Body of pancreas (tissue), 4 donors: Measurements from ENCODE around the gene KCTD10. TPM values are rescaled to one million over a fixed set of nuclear protein-coding genes. Genes with fewer than 3 reads are reported as not detected.
"Not testable (repeated sequence)": the region's sequence is repeated elsewhere in the genome, so short reads cannot be mapped to it uniquely, and the experiment has no call there.

Source experiments
- ATAC-seq: fragments of 150-250 bp; one replicate; pipeline ENCODE4 v1.9.1; 2016
- DNase-seq, 4 donors: peaks; one replicate each; pipeline ENCODE4 v3.0.0-alpha.2; 2019
- H3K27ac ChIP-seq, 4 donors: fragments of 200-600 bp; sonication (generic); 1 replicate in 3 of 4; 2 replicates in 1 of 4; pipeline versions ENCODE4 v1.5.1 to v1.6.1; 2016 to 2019; ENCODE audit warnings: mild to moderate bottlenecking in 1 of 4, mixed read lengths in 1 of 4, moderate library complexity in 1 of 4
- H3K27me3 ChIP-seq, 2 donors: fragments of 200-600 bp; sonication (generic); one replicate each; pipeline ENCODE4 v1.6.0; 2016; ENCODE audit warnings: mild to moderate bottlenecking in 1 of 2
- H3K36me3 ChIP-seq, 2 donors: fragments of 200-600 bp; sonication (generic); replicated peaks in 1 of 2; 2 replicates each; pipeline ENCODE4 v1.5.1; 2016; ENCODE audit warnings: low read depth in 2 of 2; ENCODE audit not compliant: insufficient read depth in 1 of 2
- H3K4me1 ChIP-seq: fragments of 200-600 bp; sonication (generic); one replicate; pipeline ENCODE4 v1.6.0; 2016
- H3K4me3 ChIP-seq, 2 donors: fragments of 200-600 bp; sonication (generic); 1 replicate in 1 of 2; 2 replicates in 1 of 2; pipeline ENCODE4 v1.5.1; 2016 to 2019
- H3K9me3 ChIP-seq, 3 donors: fragments of 200-600 bp; sonication (generic); 1 replicate in 2 of 3; 2 replicates in 1 of 3; pipeline ENCODE4 v1.5.1; 2016
- CTCF ChIP-seq, 7 experiments: fragments of 450-650 bp in 4 of 7; fragments of 200-600 bp in 3 of 7; sonication (generic) in 3 of 7; IDR thresholded peaks; one replicate each; pipeline ENCODE4 v1.5.1; 2016 to 2019; ENCODE audit warnings: antibody characterized with exemption in 7 of 7
- POLR2A ChIP-seq, 3 donors: fragments of 450-650 bp; IDR thresholded peaks; one replicate each; pipeline ENCODE4 v1.6.1; 2016; ENCODE audit warnings: antibody characterized with exemption in 3 of 3, mild to moderate bottlenecking in 2 of 3
- WGBS, 2 donors: methylation state at CpG; one replicate each; pipeline ENCODE4 v1.1.5; 2017; 5-methylcytosine and 5-hydroxymethylcytosine counted together
- intact Hi-C: fragments of 100-400 bp; cut with DNase I; formaldehyde crosslinking; loops from one replicate; pipeline ENCODE4 v1.15.1; 2023
- total RNA-seq, 2 donors: library from RNA; depleted of rRNA; stranded (reverse); fragments of >200 nt; gene quantifications; one replicate each; pipeline ENCODE4 v1.1.0, GENCODE V29; 2016

KCTD10 gene
- total RNA-seq, 2 donors from 2014 or later = 18.2 to 28.3 TPM

- WGBS, 2 donors = 1 to 3% methylated on average over 7 to 9 of the region's 9 CpGs
- TF ChIP-seq CTCF (IDR thresholded peaks at IDR 0.05) (no peak), POLR2A (IDR thresholded peaks at IDR 0.05) (no peak)
- intact Hi-C loops = no loop called here
- Histone ChIP-seq H3K27me3 (no peaks in the 10 kb centered on the region), H3K27ac (peak overlapping the region; percentile 84 to 96 (median 92)), H3K9me3 (no peaks in the 10 kb centered on the region), H3K4me1 (peaks cover 30% of the 10 kb centered on the region), H3K36me3 (no peaks in the 10 kb centered on the region), H3K4me3 (peak overlapping the region; percentile 28 to 88)
- no peak for ATAC-seq
- DNase-seq = no peak
Measured at GRCh38 chr12:109477963-109478315, 839 bp upstream of the KCTD10 start.

- H3K27me3 ChIP-seq = no peaks in the 10 kb centered on the region
- WGBS, 2 donors = 1% methylated on average over 11 of the region's 11 CpGs
- H3K9me3 ChIP-seq = no peaks in the 10 kb centered on the region
- peak overlapping the region; percentile 28 to 88 for H3K4me3 ChIP-seq
- H3K27ac ChIP-seq = peak overlapping the region; percentile 84 to 96 (median 92)
- peaks cover 30% of the 10 kb centered on the region for H3K4me1 ChIP-seq
- H3K36me3 ChIP-seq = no peaks in the 10 kb centered on the region
- no peak for DNase-seq
- intact Hi-C loops = no loop called here
- no peak for ATAC-seq
- TF ChIP-seq CTCF (IDR thresholded peaks at IDR 0.05) (no peak), POLR2A (IDR thresholded peaks at IDR 0.05) (no peak)
Measured at GRCh38 chr12:109476807-109477184, 304 bp downstream of the KCTD10 start.

- peak overlapping the region in 1 of 2 donors; percentile 88 for H3K4me3 ChIP-seq
- TF ChIP-seq CTCF (IDR thresholded peaks at IDR 0.05) (no peak), POLR2A (IDR thresholded peaks at IDR 0.05) (no peak)
- 17% methylated on average over 18 to 19 of the region's 19 CpGs for WGBS, 2 donors
- H3K27ac ChIP-seq = peak overlapping the region; percentile 84 to 96 (median 92)
- no peaks in the 10 kb centered on the region for H3K36me3 ChIP-seq
- no peak for ATAC-seq
- H3K27me3 ChIP-seq = no peaks in the 10 kb centered on the region
- DNase-seq = no peak
- peaks cover 30% of the 10 kb centered on the region for H3K4me1 ChIP-seq
- H3K9me3 ChIP-seq = no peaks in the 10 kb centered on the region
- intact Hi-C loops = no loop called here
Measured at GRCh38 chr12:109475993-109476806, 900 bp downstream of the KCTD10 start.

- H3K36me3 ChIP-seq = no peaks in the 10 kb centered on the region
- DNase-seq (no peak), ATAC-seq (no peak)
- no peak overlapping the region for H3K4me3 ChIP-seq
- H3K27ac ChIP-seq = no peak overlapping the region
- TF ChIP-seq POLR2A (IDR thresholded peaks at IDR 0.05) = no peak
- WGBS, 2 donors = 83 to 86% methylated on average over 7 of the region's 7 CpGs
- intact Hi-C loops = no loop called here
- no peaks in the 10 kb centered on the region for H3K9me3 ChIP-seq
- H3K4me1 ChIP-seq = peaks cover 30% of the 10 kb centered on the region
- no peaks in the 10 kb centered on the region for H3K27me3 ChIP-seq
Measured at GRCh38 chr12:109475121-109475520, 2.0 kb downstream of the KCTD10 start.

GRCh38 chr12:109473526-109474270, 3.4 kb downstream of the KCTD10 start:
- DNase-seq, intact Hi-C loops, H3K9me3 ChIP-seq, ATAC-seq, H3K36me3 ChIP-seq, H3K4me3 ChIP-seq, H3K27me3 ChIP-seq, H3K27ac ChIP-seq: not testable (repeated sequence)
- H3K4me1 ChIP-seq = peaks cover 22% of the 10 kb centered on the region
- WGBS, 2 donors = 87% methylated on average over 16 of the region's 16 CpGs
